ENCODE results near the gene PHF19.
A peak's percentile ranks its signal among the peaks of the same experiment; 100 is the strongest.

DNA sequence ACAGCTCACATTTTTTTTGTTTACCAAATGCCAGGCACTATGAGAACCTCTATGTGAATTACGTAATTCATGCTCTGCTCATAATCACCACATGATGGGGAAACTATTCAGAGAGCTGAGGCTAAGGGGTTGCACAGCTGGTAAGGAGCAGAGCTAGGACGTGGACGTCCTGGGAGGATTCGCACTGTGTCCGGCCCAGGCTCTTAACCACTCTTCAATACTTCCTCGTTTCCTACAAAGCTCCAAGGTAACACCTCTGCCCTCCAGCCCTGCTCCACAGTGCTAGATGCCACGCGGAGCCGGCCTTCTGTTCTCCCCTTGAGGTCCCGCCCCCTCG, 8.7 kb downstream of the PHF19 start:
- peak in 1 of 2 donors; percentile 59 for TF ChIP-seq POLR2A (IDR thresholded peaks at IDR 0.05)
- TF ChIP-seq, protein P1, sequence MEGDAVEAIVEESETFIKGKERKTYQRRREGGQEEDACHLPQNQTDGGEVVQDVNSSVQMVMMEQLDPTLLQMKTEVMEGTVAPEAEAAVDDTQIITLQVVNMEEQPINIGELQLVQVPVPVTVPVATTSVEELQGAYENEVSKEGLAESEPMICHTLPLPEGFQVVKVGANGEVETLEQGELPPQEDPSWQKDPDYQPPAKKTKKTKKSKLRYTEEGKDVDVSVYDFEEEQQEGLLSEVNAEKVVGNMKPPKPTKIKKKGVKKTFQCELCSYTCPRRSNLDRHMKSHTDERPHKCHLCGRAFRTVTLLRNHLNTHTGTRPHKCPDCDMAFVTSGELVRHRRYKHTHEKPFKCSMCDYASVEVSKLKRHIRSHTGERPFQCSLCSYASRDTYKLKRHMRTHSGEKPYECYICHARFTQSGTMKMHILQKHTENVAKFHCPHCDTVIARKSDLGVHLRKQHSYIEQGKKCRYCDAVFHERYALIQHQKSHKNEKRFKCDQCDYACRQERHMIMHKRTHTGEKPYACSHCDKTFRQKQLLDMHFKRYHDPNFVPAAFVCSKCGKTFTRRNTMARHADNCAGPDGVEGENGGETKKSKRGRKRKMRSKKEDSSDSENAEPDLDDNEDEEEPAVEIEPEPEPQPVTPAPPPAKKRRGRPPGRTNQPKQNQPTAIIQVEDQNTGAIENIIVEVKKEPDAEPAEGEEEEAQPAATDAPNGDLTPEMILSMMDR (IDR thresholded peaks at IDR 0.05) = peak in 3 of 6 experiments; percentile 26 to 36 (median 27)

All from Peyer's patch (tissue), 4 donors.